ENCODE data around the gene HOXA3. TPM values are rescaled to one million over a fixed set of nuclear protein-coding genes. Genes with fewer than 3 reads are reported as not detected.
A peak's percentile ranks its signal among the peaks of the same experiment; 100 is the strongest.

Gene HOXA3
- total RNA-seq, 1 donor from 2014 or later: not detected

DNA sequence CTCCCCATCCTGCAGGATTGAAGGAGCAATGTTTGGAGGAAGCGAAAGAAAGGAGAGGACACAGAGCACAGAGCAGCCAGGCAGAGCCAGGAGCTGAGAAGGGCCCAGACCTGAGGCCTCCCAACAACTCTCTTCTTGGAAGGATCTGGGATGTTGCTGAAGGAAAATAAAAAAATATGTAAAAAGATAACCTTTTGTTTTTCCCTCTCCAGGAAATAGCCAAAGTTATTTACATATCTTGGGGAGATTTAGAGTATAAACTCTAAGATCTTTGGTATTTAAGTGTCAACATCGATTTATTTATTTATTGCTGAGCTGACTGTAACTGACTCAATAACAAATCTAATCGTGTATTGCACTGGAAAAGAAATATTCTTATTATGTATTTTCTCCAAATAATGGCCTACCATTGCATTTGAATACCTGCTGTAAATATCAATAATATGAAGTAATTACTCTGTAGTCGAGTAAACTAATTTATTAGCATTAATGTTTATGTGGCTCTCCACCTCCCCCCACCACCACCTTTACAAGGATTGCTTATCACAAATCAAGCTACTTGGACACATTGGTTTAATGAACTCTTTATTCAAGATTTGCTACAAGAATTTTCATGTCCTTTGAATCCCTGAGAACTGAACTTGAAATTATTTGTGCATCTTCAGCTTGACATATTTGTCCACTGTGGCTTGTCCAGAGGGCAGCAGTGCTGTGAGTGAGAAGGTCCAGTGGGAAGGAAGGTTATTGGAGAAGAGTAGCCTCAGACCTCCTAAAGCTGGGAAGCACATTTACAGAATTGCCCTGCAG is 34.5 kb upstream of the HOXA3 start:
- no peak overlapping the region for H3K4me2 ChIP-seq (ENCODE audit: low read length)
- H3K79me2 ChIP-seq (ENCODE audit: insufficient read depth, low read length): no peaks in the 10 kb centered on the region
- H2AFZ ChIP-seq (ENCODE audit: low read depth, low read length): no peak overlapping the region
- H3K4me3 ChIP-seq (ENCODE audit: insufficient read depth, low read depth, low read length): no peak overlapping the region
- H3K27ac ChIP-seq (ENCODE audit: low read depth, low read length): no peak overlapping the region
- H3K36me3 ChIP-seq (ENCODE audit: insufficient read depth, low read length): no peaks in the 10 kb centered on the region
- FAIRE-seq (no peak), DNase-seq (ENCODE audit: low read depth) (no peak)
- TF ChIP-seq, protein P1, sequence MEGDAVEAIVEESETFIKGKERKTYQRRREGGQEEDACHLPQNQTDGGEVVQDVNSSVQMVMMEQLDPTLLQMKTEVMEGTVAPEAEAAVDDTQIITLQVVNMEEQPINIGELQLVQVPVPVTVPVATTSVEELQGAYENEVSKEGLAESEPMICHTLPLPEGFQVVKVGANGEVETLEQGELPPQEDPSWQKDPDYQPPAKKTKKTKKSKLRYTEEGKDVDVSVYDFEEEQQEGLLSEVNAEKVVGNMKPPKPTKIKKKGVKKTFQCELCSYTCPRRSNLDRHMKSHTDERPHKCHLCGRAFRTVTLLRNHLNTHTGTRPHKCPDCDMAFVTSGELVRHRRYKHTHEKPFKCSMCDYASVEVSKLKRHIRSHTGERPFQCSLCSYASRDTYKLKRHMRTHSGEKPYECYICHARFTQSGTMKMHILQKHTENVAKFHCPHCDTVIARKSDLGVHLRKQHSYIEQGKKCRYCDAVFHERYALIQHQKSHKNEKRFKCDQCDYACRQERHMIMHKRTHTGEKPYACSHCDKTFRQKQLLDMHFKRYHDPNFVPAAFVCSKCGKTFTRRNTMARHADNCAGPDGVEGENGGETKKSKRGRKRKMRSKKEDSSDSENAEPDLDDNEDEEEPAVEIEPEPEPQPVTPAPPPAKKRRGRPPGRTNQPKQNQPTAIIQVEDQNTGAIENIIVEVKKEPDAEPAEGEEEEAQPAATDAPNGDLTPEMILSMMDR (IDR thresholded peaks at IDR 0.05; ENCODE audit: insufficient read depth, low read depth, low read length): no peak
- no peak for TF ChIP-seq EZH2 (IDR thresholded peaks at IDR 0.05; ENCODE audit: insufficient read depth, low read length)
- peaks cover 24% of the 10 kb centered on the region for H3K9me3 Mint-ChIP-seq (ENCODE audit: unreplicated experiment)
- H3K27me3 Mint-ChIP-seq (ENCODE audit: low read depth, unreplicated experiment): peaks cover 91% of the 10 kb centered on the region
- peaks cover 20% of the 10 kb centered on the region for H4K20me1 ChIP-seq (ENCODE audit: insufficient read depth, low read length)
- H3K9ac ChIP-seq (ENCODE audit: low read length): no peak overlapping the region
- peaks cover 6% of the 10 kb centered on the region for H3K9me3 ChIP-seq (ENCODE audit: insufficient read depth, low read depth, low read length)
- no peak overlapping the region for H3K4me3 Mint-ChIP-seq (ENCODE audit: unreplicated experiment)
- no peak overlapping the region for H3K27ac Mint-ChIP-seq (ENCODE audit: unreplicated experiment)
- peaks cover 6% of the 10 kb centered on the region for H3K4me1 ChIP-seq (ENCODE audit: insufficient read depth, low read length)
- H3K27me3 ChIP-seq (ENCODE audit: insufficient read depth, low read length): peaks cover 98% of the 10 kb centered on the region
- H3K36me3 Mint-ChIP-seq (ENCODE audit: low read depth, unreplicated experiment): peaks cover 2% of the 10 kb centered on the region
- no peaks in the 10 kb centered on the region for H3K4me1 Mint-ChIP-seq (ENCODE audit: low read depth, unreplicated experiment)

DNA sequence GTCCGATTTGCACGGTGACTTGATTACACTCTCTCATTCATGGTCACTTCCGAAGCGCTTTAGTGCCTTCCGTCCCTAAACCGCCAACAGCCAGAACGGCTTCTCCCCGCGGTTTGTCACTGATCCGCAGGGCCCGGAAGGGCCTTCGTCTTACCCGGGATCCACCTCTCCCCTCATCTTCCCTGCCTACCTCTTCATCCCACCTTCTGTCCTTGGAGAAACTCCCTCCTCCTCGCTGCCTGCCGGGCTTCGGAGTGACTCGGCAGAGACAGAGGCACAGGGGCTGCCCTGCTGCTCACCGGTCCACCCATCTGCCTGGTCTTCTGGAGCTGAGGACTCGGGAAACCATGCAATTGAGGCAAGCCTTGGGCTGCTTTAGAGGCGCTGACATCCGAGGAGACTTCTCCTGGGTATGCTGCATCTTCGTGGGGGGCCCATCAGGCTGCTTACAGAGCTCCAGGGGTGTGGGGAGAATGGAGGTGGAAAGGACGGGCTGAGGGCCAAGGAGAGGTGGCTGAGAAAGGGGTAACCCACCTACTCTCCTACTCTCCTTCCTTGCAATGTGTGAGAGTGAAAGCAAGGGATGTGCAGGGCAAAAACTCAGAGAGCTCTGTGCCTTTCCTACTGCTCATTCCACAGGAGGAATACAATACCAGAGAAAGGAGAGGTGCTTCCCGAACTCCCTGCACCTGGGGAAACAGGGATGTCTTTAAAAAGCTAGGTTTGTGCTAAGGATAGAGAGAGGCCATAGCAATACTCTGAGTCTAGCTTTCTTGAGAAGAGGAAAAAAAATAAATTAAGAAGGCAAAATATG is 33.7 kb upstream of the HOXA3 start:
- Histone ChIP-seq H3K4me2 (ENCODE audit: low read length) (no peak overlapping the region), H2AFZ (ENCODE audit: low read depth, low read length) (no peak overlapping the region), H3K36me3 (ENCODE audit: insufficient read depth, low read length) (no peaks in the 10 kb centered on the region), H3K4me3 (ENCODE audit: insufficient read depth, low read depth, low read length) (no peak overlapping the region), H3K9me3 (ENCODE audit: insufficient read depth, low read depth, low read length) (peaks cover 6% of the 10 kb centered on the region), H3K79me2 (ENCODE audit: insufficient read depth, low read length) (no peaks in the 10 kb centered on the region), H3K27ac (ENCODE audit: low read depth, low read length) (no peak overlapping the region), H3K4me1 (ENCODE audit: insufficient read depth, low read length) (peaks cover 6% of the 10 kb centered on the region), H3K27me3 (ENCODE audit: insufficient read depth, low read length) (peaks cover 97% of the 10 kb centered on the region), H4K20me1 (ENCODE audit: insufficient read depth, low read length) (peaks cover 20% of the 10 kb centered on the region), H3K9ac (ENCODE audit: low read length) (no peak overlapping the region)
- peaks cover 91% of the 10 kb centered on the region for H3K27me3 Mint-ChIP-seq (ENCODE audit: low read depth, unreplicated experiment)
- DNase-seq (ENCODE audit: low read depth): no peak
- peaks cover 2% of the 10 kb centered on the region for H3K36me3 Mint-ChIP-seq (ENCODE audit: low read depth, unreplicated experiment)
- H3K4me1 Mint-ChIP-seq (ENCODE audit: low read depth, unreplicated experiment): no peaks in the 10 kb centered on the region
- H3K9me3 Mint-ChIP-seq (ENCODE audit: unreplicated experiment): peaks cover 26% of the 10 kb centered on the region
- H3K4me3 Mint-ChIP-seq (ENCODE audit: unreplicated experiment): no peak overlapping the region
- peak; percentile 83 for TF ChIP-seq EZH2 (IDR thresholded peaks at IDR 0.05; ENCODE audit: insufficient read depth, low read length)
- TF ChIP-seq, protein P1 (IDR thresholded peaks at IDR 0.05; ENCODE audit: insufficient read depth, low read depth, low read length): no peak
- no peak for FAIRE-seq
- H3K27ac Mint-ChIP-seq (ENCODE audit: unreplicated experiment): peak overlapping the region; percentile 12
